Measurements from ENCODE around the gene GARRE1.

- TF ChIP-seq CTCF (IDR thresholded peaks at IDR 0.05): no peak
- TF ChIP-seq POLR2A (IDR thresholded peaks at IDR 0.05): no peak
Measured at GRCh38 chr19:34217952-34218817, 36.2 kb upstream of the GARRE1 start.

All from vagina (tissue), 2 donors.